ENCODE measurements around the gene DLG5.
A peak's percentile ranks its signal among the peaks of the same experiment; 100 is the strongest.

DLG5 gene

GRCh38 chr10:77889277-77889903 lies 37.2 kb downstream of the DLG5 start:
- peaks cover 2% of the 10 kb centered on the region for H3K9me3 ChIP-seq (ENCODE audit: insufficient read depth, low read depth, low read length)
- peak overlapping the region; percentile 30 for H3K4me2 ChIP-seq (ENCODE audit: low read length)
- peak overlapping the region; percentile 33 for H2BK120ac ChIP-seq (ENCODE audit: insufficient read depth, low read length, poor library complexity)
- no peak overlapping the region for H2BK12ac ChIP-seq (ENCODE audit: low read length)
- H4K8ac ChIP-seq (ENCODE audit: low read depth, low read length), result no peak overlapping the region
- H2BK5ac ChIP-seq (ENCODE audit: low read depth, low read length, poor library complexity), result peak overlapping the region; percentile 3
- H3K23ac ChIP-seq (ENCODE audit: low read length), result no peak overlapping the region
- DNase-seq, result peak; percentile 97
- WGBS (ENCODE audit: extremely low coverage, insufficient coverage, insufficient read length), result no CpG with 5 or more reads among the region's 8 CpGs
- peak overlapping the region; percentile 71 for H4K91ac ChIP-seq (ENCODE audit: low read depth, low read length)
- H3K18ac ChIP-seq (ENCODE audit: low read length), result no peak overlapping the region
- H3K79me1 ChIP-seq (ENCODE audit: low read length), result peaks cover 16% of the 10 kb centered on the region
- H3K14ac ChIP-seq (ENCODE audit: low read length), result no peak overlapping the region
- H3K9ac ChIP-seq (ENCODE audit: low read length), result no peak overlapping the region
- H4K12ac ChIP-seq (ENCODE audit: low read depth, low read length), result no peak overlapping the region
- H2AK5ac ChIP-seq (ENCODE audit: low read length), result no peak overlapping the region
- peaks cover 0 to 2% of the 10 kb centered on the region in 2 experiments for H3K36me3 ChIP-seq (ENCODE audit: control insufficient read depth in 1 of 2, insufficient read depth in 2 of 2, low read length in 2 of 2)
- H2AFZ ChIP-seq (ENCODE audit: insufficient read depth, low read length, poor library complexity), result no peak overlapping the region
- H3K27ac ChIP-seq (ENCODE audit: low read depth, low read length), result peak overlapping the region; percentile 78
- no peak overlapping the region for H3K4me3 ChIP-seq (ENCODE audit: low read depth, low read length)
- H3K4ac ChIP-seq (ENCODE audit: low read depth, low read length), result no peak overlapping the region
- H3K79me2 ChIP-seq (ENCODE audit: control insufficient read depth, insufficient read depth, low read length, poor library complexity), result peaks cover 14% of the 10 kb centered on the region
- H3K27me3 ChIP-seq (ENCODE audit: insufficient read depth, low read length), result no peaks in the 10 kb centered on the region
- H3K4me1 ChIP-seq (ENCODE audit: control insufficient read depth in 1 of 2, insufficient read depth in 2 of 2, low read length in 2 of 2), result peaks cover 44 to 57% of the 10 kb centered on the region in 2 experiments

- no peak overlapping the region for H4K12ac ChIP-seq (ENCODE audit: low read depth, low read length)
- H3K4ac ChIP-seq (ENCODE audit: low read depth, low read length), result no peak overlapping the region
- H3K4me1 ChIP-seq (ENCODE audit: control insufficient read depth in 1 of 2, insufficient read depth in 2 of 2, low read length in 2 of 2), result peaks cover 40 to 53% of the 10 kb centered on the region in 2 experiments
- H3K4me2 ChIP-seq (ENCODE audit: low read length), result peak overlapping the region; percentile 24
- H3K36me3 ChIP-seq (ENCODE audit: control insufficient read depth in 1 of 2, insufficient read depth in 2 of 2, low read length in 2 of 2), result peaks cover 0 to 2% of the 10 kb centered on the region in 2 experiments
- peaks cover 16% of the 10 kb centered on the region for H3K79me1 ChIP-seq (ENCODE audit: low read length)
- peaks cover 2% of the 10 kb centered on the region for H3K9me3 ChIP-seq (ENCODE audit: insufficient read depth, low read depth, low read length)
- H4K91ac ChIP-seq (ENCODE audit: low read depth, low read length), result peak overlapping the region; percentile 79
- peaks cover 14% of the 10 kb centered on the region for H3K79me2 ChIP-seq (ENCODE audit: control insufficient read depth, insufficient read depth, low read length, poor library complexity)
- H2BK5ac ChIP-seq (ENCODE audit: low read depth, low read length, poor library complexity), result peak overlapping the region; percentile 76
- peak overlapping the region; percentile 78 for H3K27ac ChIP-seq (ENCODE audit: low read depth, low read length)
- H3K27me3 ChIP-seq (ENCODE audit: insufficient read depth, low read length), result no peaks in the 10 kb centered on the region
- H2AFZ ChIP-seq (ENCODE audit: insufficient read depth, low read length, poor library complexity), result no peak overlapping the region
- no peak overlapping the region for H4K8ac ChIP-seq (ENCODE audit: low read depth, low read length)
- peak overlapping the region; percentile 25 for H2BK12ac ChIP-seq (ENCODE audit: low read length)
- H3K4me3 ChIP-seq (ENCODE audit: low read depth, low read length), result no peak overlapping the region
- no peak overlapping the region for H3K9ac ChIP-seq (ENCODE audit: low read length)
- no peak overlapping the region for H3K23ac ChIP-seq (ENCODE audit: low read length)
- H2BK120ac ChIP-seq (ENCODE audit: insufficient read depth, low read length, poor library complexity), result peak overlapping the region; percentile 35
- H3K14ac ChIP-seq (ENCODE audit: low read length), result peak overlapping the region; percentile 79
- peak overlapping the region; percentile 40 for H3K18ac ChIP-seq (ENCODE audit: low read length)
- no CpG with 5 or more reads among the region's 7 CpGs for WGBS (ENCODE audit: extremely low coverage, insufficient coverage, insufficient read length)
- H2AK5ac ChIP-seq (ENCODE audit: low read length), result no peak overlapping the region
- DNase-seq, result no peak
Observed at GRCh38 chr10:77888356-77888703, 38.2 kb downstream of the DLG5 start.

- Histone ChIP-seq H2BK120ac (ENCODE audit: insufficient read depth, low read length, poor library complexity) (peak overlapping the region; percentile 35), H3K79me2 (ENCODE audit: control insufficient read depth, insufficient read depth, low read length, poor library complexity) (peaks cover 12% of the 10 kb centered on the region)
Observed at GRCh38 chr10:77887631-77888355, 38.8 kb downstream of the DLG5 start.

GRCh38 chr10:77886795-77887355 lies 39.7 kb downstream of the DLG5 start:
- Histone ChIP-seq H3K14ac (ENCODE audit: low read length) (peak overlapping the region; percentile 67), H3K79me2 (ENCODE audit: control insufficient read depth, insufficient read depth, low read length, poor library complexity) (peaks cover 12% of the 10 kb centered on the region), H2BK120ac (ENCODE audit: insufficient read depth, low read length, poor library complexity) (peak overlapping the region; percentile 37), H3K79me1 (ENCODE audit: low read length) (peaks cover 16% of the 10 kb centered on the region), H2AK5ac (ENCODE audit: low read length) (peak overlapping the region; percentile 86), H3K4me3 (ENCODE audit: low read depth, low read length) (no peak overlapping the region), H3K27me3 (ENCODE audit: insufficient read depth, low read length) (no peaks in the 10 kb centered on the region), H3K9me3 (ENCODE audit: insufficient read depth, low read depth, low read length) (peaks cover under 1% of the 10 kb centered on the region), H2BK5ac (ENCODE audit: low read depth, low read length, poor library complexity) (peak overlapping the region; percentile 54), H2AFZ (ENCODE audit: insufficient read depth, low read length, poor library complexity) (peak overlapping the region; percentile 4), H3K4ac (ENCODE audit: low read depth, low read length) (peak overlapping the region; percentile 48), H2BK12ac (ENCODE audit: low read length) (peak overlapping the region; percentile 21), H3K18ac (ENCODE audit: low read length) (peak overlapping the region; percentile 90), H3K4me1 (ENCODE audit: control insufficient read depth in 1 of 2, insufficient read depth in 2 of 2, low read length in 2 of 2) (peaks cover 43 to 51% of the 10 kb centered on the region in 2 experiments), H4K8ac (ENCODE audit: low read depth, low read length) (peak overlapping the region; percentile 57), H4K12ac (ENCODE audit: low read depth, low read length) (no peak overlapping the region), H3K4me2 (ENCODE audit: low read length) (no peak overlapping the region), H3K36me3 (ENCODE audit: control insufficient read depth in 1 of 2, insufficient read depth in 2 of 2, low read length in 2 of 2) (peaks cover 2 to 3% of the 10 kb centered on the region in 2 experiments), H3K27ac (ENCODE audit: low read depth, low read length) (peak overlapping the region; percentile 31), H4K91ac (ENCODE audit: low read depth, low read length) (peak overlapping the region; percentile 74), H3K23ac (ENCODE audit: low read length) (no peak overlapping the region), H3K9ac (ENCODE audit: low read length) (no peak overlapping the region)
- no peak for DNase-seq
- no CpG with 5 or more reads among the region's 4 CpGs for WGBS (ENCODE audit: extremely low coverage, insufficient coverage, insufficient read length)

More at GRCh38 chr10:77887631-77888355, 38.8 kb downstream of the DLG5 start:
- H3K27me3 ChIP-seq (ENCODE audit: insufficient read depth, low read length), result no peaks in the 10 kb centered on the region
- no peak overlapping the region for H4K8ac ChIP-seq (ENCODE audit: low read depth, low read length)
- H3K9me3 ChIP-seq (ENCODE audit: insufficient read depth, low read depth, low read length), result peaks cover 2% of the 10 kb centered on the region
- peak overlapping the region; percentile 79 for H4K91ac ChIP-seq (ENCODE audit: low read depth, low read length)
- H3K4me2 ChIP-seq (ENCODE audit: low read length), result peak overlapping the region; percentile 24
- H3K79me1 ChIP-seq (ENCODE audit: low read length), result peaks cover 16% of the 10 kb centered on the region
- no peak overlapping the region for H3K4ac ChIP-seq (ENCODE audit: low read depth, low read length)
- no CpG with 5 or more reads among the region's 11 CpGs for WGBS (ENCODE audit: extremely low coverage, insufficient coverage, insufficient read length)
- peak overlapping the region; percentile 79 for H3K14ac ChIP-seq (ENCODE audit: low read length)
- peak overlapping the region; percentile 76 for H2BK5ac ChIP-seq (ENCODE audit: low read depth, low read length, poor library complexity)
- H2AK5ac ChIP-seq (ENCODE audit: low read length), result no peak overlapping the region
- no peak overlapping the region for H3K9ac ChIP-seq (ENCODE audit: low read length)
- no peak overlapping the region for H3K23ac ChIP-seq (ENCODE audit: low read length)
- peak in 1 of 2 donors; percentile 14 for DNase-seq
- no peak overlapping the region for H4K12ac ChIP-seq (ENCODE audit: low read depth, low read length)
- no peak overlapping the region for H2AFZ ChIP-seq (ENCODE audit: insufficient read depth, low read length, poor library complexity)
- H3K27ac ChIP-seq (ENCODE audit: low read depth, low read length), result peak overlapping the region; percentile 78
- H2BK12ac ChIP-seq (ENCODE audit: low read length), result peak overlapping the region; percentile 25
- peaks cover 43 to 54% of the 10 kb centered on the region in 2 experiments for H3K4me1 ChIP-seq (ENCODE audit: control insufficient read depth in 1 of 2, insufficient read depth in 2 of 2, low read length in 2 of 2)
- no peak overlapping the region for H3K4me3 ChIP-seq (ENCODE audit: low read depth, low read length)
- H3K36me3 ChIP-seq (ENCODE audit: control insufficient read depth in 1 of 2, insufficient read depth in 2 of 2, low read length in 2 of 2), result peaks cover 0 to 2% of the 10 kb centered on the region in 2 experiments
- peak overlapping the region; percentile 40 for H3K18ac ChIP-seq (ENCODE audit: low read length)
